Activated naive CD8-positive, alpha-beta T cell treated with anti-CD3 and anti-CD28 coated beads, Interleukin-2, amount 10 ng/mL, durations not matched to agents 7 days and 5 days (primary cell): Measurements from ENCODE around the gene MEGF6. TPM values are rescaled to one million over a fixed set of nuclear protein-coding genes. Genes with fewer than 3 reads are reported as not detected.
A peak's percentile ranks its signal among the peaks of the same experiment; 100 is the strongest.

ENCODE experiments used
- ATAC-seq: fragments of 150-1000 bp; cut with Tn5 transposase; one replicate; pipeline ENCODE4 v1.10.0; 2021; ENCODE audit warnings: low read depth, moderate library complexity
- POLR2A ChIA-PET: fragments of 350-600 bp; sonication (Branson Sonifier 250); formaldehyde crosslinking; loops from one replicate; lab custom pipeline; 2021; ENCODE audit warnings: antibody characterized with exemption; lab: Charles Lee
- DNase-seq: peaks from one replicate; pipeline ENCODE4 v3.0.0; 2021
- H3K27ac Mint-ChIP-seq: one replicate; pipeline ENCODE4 v1.8.0; 2022; ENCODE audit warnings: mild to moderate bottlenecking, mixed read lengths
- H3K27me3 Mint-ChIP-seq: one replicate; pipeline ENCODE4 v1.8.0; 2022; ENCODE audit warnings: mild to moderate bottlenecking, moderate library complexity, mixed read lengths
- H3K36me3 Mint-ChIP-seq: one replicate; pipeline ENCODE4 v1.8.0; 2021; ENCODE audit warnings: mild to moderate bottlenecking, mixed read lengths
- H3K4me1 Mint-ChIP-seq: one replicate; pipeline ENCODE4 v1.8.0; 2021; ENCODE audit warnings: mixed read lengths
- H3K4me3 Mint-ChIP-seq: one replicate; pipeline ENCODE4 v1.8.0; 2022; ENCODE audit warnings: mild to moderate bottlenecking, moderate library complexity, mixed read lengths
- H3K9me3 Mint-ChIP-seq: one replicate; pipeline ENCODE4 v1.8.0; 2021; ENCODE audit warnings: mixed read lengths
- total RNA-seq, 2 experiments: library from RNA; stranded (reverse); gene quantifications; one replicate each; pipeline ENCODE4 v1.2.3, GENCODE V29; 2021

The MEGF6 gene
- total RNA-seq, 2 experiments from 2014 or later: 56.6 TPM

- Mint-ChIP-seq H3K27me3 (no peaks in the 10 kb centered on the region), H3K9me3 (no peaks in the 10 kb centered on the region), H3K27ac (no peak overlapping the region), H3K36me3 (peaks cover 3% of the 10 kb centered on the region), H3K4me1 (no peaks in the 10 kb centered on the region), H3K4me3 (no peak overlapping the region)
- POLR2A ChIA-PET: no interaction called here
- DNase-seq (no peak), ATAC-seq (no peak)
Measured at GRCh38 chr1:3639397-3639911, 28.1 kb upstream of the MEGF6 start.

DNA sequence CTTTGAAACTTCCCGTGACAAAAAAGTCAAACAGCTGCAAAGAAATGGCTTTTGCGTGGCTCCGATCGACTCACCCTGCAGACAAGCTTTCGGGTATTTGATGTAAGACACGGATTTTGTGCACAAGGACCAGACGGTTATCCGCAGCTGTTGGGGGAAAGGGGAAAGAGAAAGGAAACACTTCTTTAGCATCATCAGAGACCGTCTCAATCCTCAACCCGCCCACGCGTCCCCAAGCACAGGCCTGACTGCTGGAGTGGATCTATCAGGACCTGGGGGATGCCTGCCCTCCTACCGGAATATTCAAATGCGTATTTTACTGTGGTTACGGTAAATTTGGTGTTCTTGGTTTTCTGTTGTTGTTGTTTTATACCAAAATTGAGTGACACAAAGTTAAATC, 27.4 kb upstream of the MEGF6 start:
- DNase-seq: no peak
- H3K4me1 Mint-ChIP-seq: no peaks in the 10 kb centered on the region
- no peak for ATAC-seq
- H3K9me3 Mint-ChIP-seq: no peaks in the 10 kb centered on the region
- H3K27ac Mint-ChIP-seq: no peak overlapping the region
- no peaks in the 10 kb centered on the region for H3K27me3 Mint-ChIP-seq
- POLR2A ChIA-PET: no interaction called here
- H3K4me3 Mint-ChIP-seq: no peak overlapping the region
- peaks cover 3% of the 10 kb centered on the region for H3K36me3 Mint-ChIP-seq

DNA sequence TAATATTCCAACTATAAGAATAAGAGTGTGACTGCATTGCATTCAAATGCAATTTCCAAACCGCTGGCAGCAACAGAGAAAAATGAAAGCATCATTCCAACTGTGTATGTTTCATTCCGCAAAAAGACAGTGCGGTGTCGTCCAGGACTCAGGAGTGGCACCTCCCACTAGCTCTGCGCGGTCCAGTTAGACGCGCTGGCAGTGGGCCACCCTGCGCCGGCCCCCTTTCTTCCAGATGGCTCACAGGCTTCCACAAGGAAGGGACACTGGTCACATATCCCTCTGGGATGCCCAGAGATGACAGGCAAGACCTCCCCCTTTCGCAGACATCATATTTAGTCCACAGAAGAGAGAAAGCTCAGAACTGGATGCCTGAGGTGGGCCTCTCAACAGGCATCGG, 26.7 kb upstream of the MEGF6 start:
- peaks cover 3% of the 10 kb centered on the region for H3K36me3 Mint-ChIP-seq
- no peak for ATAC-seq
- H3K27me3 Mint-ChIP-seq: no peaks in the 10 kb centered on the region
- peak; percentile 19 for DNase-seq
- POLR2A ChIA-PET: no interaction called here
- H3K4me1 Mint-ChIP-seq: no peaks in the 10 kb centered on the region
- H3K4me3 Mint-ChIP-seq: no peak overlapping the region
- H3K9me3 Mint-ChIP-seq: no peaks in the 10 kb centered on the region
- no peak overlapping the region for H3K27ac Mint-ChIP-seq

GRCh38 chr1:3636531-3636930, 25.2 kb upstream of the MEGF6 start:
- POLR2A ChIA-PET: no interaction called here
- DNase-seq: no peak
- Mint-ChIP-seq H3K27me3 (no peaks in the 10 kb centered on the region), H3K9me3 (no peaks in the 10 kb centered on the region), H3K4me1 (no peaks in the 10 kb centered on the region), H3K36me3 (peaks cover 3% of the 10 kb centered on the region), H3K27ac (no peak overlapping the region), H3K4me3 (no peak overlapping the region)
- ATAC-seq: no peak

- H3K27me3 Mint-ChIP-seq: no peaks in the 10 kb centered on the region
- H3K27ac Mint-ChIP-seq: no peak overlapping the region
- DNase-seq (no peak), ATAC-seq (no peak)
- peaks cover 3% of the 10 kb centered on the region for H3K36me3 Mint-ChIP-seq
- no peak overlapping the region for H3K4me3 Mint-ChIP-seq
- POLR2A ChIA-PET: no interaction called here
- no peaks in the 10 kb centered on the region for H3K9me3 Mint-ChIP-seq
- no peaks in the 10 kb centered on the region for H3K4me1 Mint-ChIP-seq
Measured at GRCh38 chr1:3636080-3636479, 24.8 kb upstream of the MEGF6 start.

DNA sequence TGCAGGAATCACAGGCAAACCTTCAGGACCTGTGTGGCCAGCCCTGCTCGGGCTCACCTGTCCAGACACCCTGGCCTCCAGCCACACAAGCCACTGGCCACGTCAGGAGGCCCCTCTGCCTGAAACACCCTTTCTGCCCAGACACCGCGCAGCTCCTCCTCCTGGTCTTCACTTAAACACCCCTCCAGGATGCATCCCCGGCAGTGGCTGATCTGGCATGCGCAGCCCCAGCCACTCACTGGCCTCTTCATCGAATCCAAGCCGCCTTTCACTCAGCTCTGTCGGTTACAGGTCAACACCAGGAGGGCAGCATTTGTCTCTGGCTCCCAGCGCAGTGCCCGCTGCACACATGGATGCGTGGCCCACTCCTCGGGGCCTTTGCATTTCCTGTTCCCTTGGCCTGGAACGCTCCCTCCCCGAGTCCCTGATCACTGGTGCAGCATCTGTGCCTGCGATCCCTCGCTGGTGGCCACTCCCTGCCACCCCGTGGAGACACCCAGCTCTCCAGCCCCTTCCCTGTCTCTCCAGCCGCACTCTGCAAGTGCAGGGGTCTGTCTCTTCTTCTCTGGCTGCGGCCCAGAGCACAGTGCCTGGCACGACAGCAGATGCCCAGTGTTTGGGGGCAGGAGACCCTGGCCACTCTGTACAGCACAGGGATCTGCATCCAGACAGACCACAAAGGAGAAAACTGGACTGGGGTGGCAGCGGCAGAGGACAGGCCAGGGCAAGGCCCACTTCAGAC, 22.9 kb upstream of the MEGF6 start:
- DNase-seq: no peak
- POLR2A ChIA-PET: no interaction called here

GRCh38 chr1:3633344-3634058, 22.2 kb upstream of the MEGF6 start:
- POLR2A ChIA-PET: no interaction called here
- DNase-seq: no peak

More for the DNA sequence above, 22.9 kb upstream of the MEGF6 start:
- Mint-ChIP-seq H3K4me3 (no peak overlapping the region), H3K36me3 (peaks cover 3% of the 10 kb centered on the region), H3K27me3 (no peaks in the 10 kb centered on the region), H3K4me1 (no peaks in the 10 kb centered on the region), H3K27ac (peak overlapping the region; percentile 12), H3K9me3 (no peaks in the 10 kb centered on the region)
- no peak for ATAC-seq

GRCh38 chr1:3632716-3633343, 21.5 kb upstream of the MEGF6 start:
- no peak overlapping the region for H3K27ac Mint-ChIP-seq

More at GRCh38 chr1:3633344-3634058, 22.2 kb upstream of the MEGF6 start:
- no peak overlapping the region for H3K4me3 Mint-ChIP-seq
- H3K4me1 Mint-ChIP-seq: no peaks in the 10 kb centered on the region
- no peaks in the 10 kb centered on the region for H3K9me3 Mint-ChIP-seq
- H3K36me3 Mint-ChIP-seq: peaks cover 3% of the 10 kb centered on the region
- no peaks in the 10 kb centered on the region for H3K27me3 Mint-ChIP-seq
- ATAC-seq: no peak
- no peak overlapping the region for H3K27ac Mint-ChIP-seq

DNA sequence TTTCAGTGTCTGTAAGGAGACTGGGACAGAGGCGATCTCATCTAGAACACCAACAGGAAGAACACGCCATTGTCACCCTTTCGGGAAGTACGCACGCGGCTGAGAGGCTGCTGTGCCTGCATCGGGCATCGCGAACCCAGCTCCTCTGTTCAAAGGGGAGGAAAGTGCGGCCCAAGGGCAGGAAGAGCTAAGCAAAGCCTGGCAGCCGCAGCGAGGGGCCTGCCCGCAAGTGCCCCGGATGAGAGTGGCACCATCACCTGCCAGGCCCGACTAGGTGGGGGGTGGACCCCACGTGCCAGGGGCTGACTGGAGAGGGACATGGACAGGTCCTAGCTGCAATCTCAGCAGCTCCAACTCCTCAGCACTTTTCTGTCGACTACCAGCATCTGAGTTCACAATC, 21.0 kb upstream of the MEGF6 start:
- DNase-seq (no peak), ATAC-seq (no peak)
- Mint-ChIP-seq H3K9me3 (no peaks in the 10 kb centered on the region), H3K36me3 (peaks cover 3% of the 10 kb centered on the region), H3K27ac (no peak overlapping the region), H3K4me3 (no peak overlapping the region), H3K27me3 (no peaks in the 10 kb centered on the region), H3K4me1 (peaks cover 1% of the 10 kb centered on the region)
- POLR2A ChIA-PET: no interaction called here

More at GRCh38 chr1:3632716-3633343, 21.5 kb upstream of the MEGF6 start:
- Mint-ChIP-seq H3K36me3 (peaks cover 3% of the 10 kb centered on the region), H3K9me3 (no peaks in the 10 kb centered on the region), H3K4me3 (no peak overlapping the region), H3K4me1 (no peaks in the 10 kb centered on the region), H3K27me3 (no peaks in the 10 kb centered on the region)
- POLR2A ChIA-PET: no interaction called here
- ATAC-seq: no peak
- no peak for DNase-seq

- H3K9me3 Mint-ChIP-seq: no peaks in the 10 kb centered on the region
- H3K36me3 Mint-ChIP-seq: no peaks in the 10 kb centered on the region
- POLR2A ChIA-PET: no interaction called here
- DNase-seq (no peak), ATAC-seq (no peak)
- H3K27me3 Mint-ChIP-seq: no peaks in the 10 kb centered on the region
- H3K4me1 Mint-ChIP-seq: peaks cover 1% of the 10 kb centered on the region
- no peak overlapping the region for H3K4me3 Mint-ChIP-seq
- H3K27ac Mint-ChIP-seq: no peak overlapping the region
Measured at GRCh38 chr1:3631320-3632260, 20.3 kb upstream of the MEGF6 start.

- ATAC-seq (no peak), DNase-seq (no peak)
- Mint-ChIP-seq H3K9me3 (no peaks in the 10 kb centered on the region), H3K27ac (no peak overlapping the region), H3K4me1 (peaks cover 5% of the 10 kb centered on the region), H3K27me3 (no peaks in the 10 kb centered on the region), H3K36me3 (peaks cover 2% of the 10 kb centered on the region), H3K4me3 (no peak overlapping the region)
- POLR2A ChIA-PET: no interaction called here
Measured at GRCh38 chr1:3630914-3631313, 19.6 kb upstream of the MEGF6 start.

DNA sequence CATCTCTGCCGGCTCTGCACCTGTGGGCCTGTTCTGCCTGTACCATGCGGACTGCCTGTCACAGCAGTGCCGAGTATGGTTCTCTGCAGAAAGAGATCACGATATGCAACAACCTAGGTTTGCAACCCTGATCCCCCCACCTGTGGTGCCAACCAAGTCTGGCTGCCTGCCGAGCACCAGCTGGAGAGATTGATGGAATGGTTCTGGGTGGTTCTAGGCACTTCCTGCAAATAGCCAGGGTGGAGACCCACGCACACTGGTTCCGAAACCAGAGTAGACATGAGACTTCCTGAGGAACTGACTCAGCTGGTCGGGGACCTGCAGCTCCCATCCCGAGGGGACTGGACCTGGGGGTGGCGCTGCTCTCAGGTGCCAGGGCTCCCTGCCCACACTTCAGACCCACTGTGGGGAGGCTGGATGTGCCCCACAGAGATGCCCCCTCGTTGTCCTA, 18.9 kb upstream of the MEGF6 start:
- no peak overlapping the region for H3K27ac Mint-ChIP-seq
- no peaks in the 10 kb centered on the region for H3K9me3 Mint-ChIP-seq
- H3K4me3 Mint-ChIP-seq: no peak overlapping the region
- no peak for DNase-seq
- POLR2A ChIA-PET: no interaction called here
- ATAC-seq: no peak
- peaks cover 8% of the 10 kb centered on the region for H3K4me1 Mint-ChIP-seq
- peaks cover 2% of the 10 kb centered on the region for H3K36me3 Mint-ChIP-seq
- H3K27me3 Mint-ChIP-seq: no peaks in the 10 kb centered on the region
